ENCODE measurements around the gene OTOP1. TPM values are rescaled to one million over a fixed set of nuclear protein-coding genes. Genes with fewer than 3 reads are reported as not detected.
"Not testable (repeated sequence)": the region's sequence is repeated elsewhere in the genome, so short reads cannot be mapped to it uniquely, and the experiment has no call there.

The OTOP1 gene, protein sequence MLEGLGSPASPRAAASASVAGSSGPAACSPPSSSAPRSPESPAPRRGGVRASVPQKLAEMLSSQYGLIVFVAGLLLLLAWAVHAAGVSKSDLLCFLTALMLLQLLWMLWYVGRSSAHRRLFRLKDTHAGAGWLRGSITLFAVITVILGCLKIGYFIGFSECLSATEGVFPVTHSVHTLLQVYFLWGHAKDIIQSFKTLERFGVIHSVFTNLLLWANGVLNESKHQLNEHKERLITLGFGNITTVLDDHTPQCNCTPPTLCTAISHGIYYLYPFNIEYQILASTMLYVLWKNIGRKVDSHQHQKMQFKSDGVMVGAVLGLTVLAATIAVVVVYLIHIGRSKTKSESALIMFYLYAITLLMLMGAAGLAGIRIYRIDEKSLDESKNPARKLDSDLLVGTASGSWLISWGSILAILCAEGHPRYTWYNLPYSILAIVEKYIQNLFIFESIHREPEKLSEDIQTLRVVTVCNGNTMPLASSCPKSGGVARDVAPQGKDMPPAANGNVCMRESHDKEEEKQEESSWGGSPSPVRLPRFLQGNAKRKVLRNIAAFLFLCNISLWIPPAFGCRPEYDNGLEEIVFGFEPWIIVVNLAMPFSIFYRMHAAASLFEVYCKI
- not detected in 2 replicates for total RNA-seq

DNA sequence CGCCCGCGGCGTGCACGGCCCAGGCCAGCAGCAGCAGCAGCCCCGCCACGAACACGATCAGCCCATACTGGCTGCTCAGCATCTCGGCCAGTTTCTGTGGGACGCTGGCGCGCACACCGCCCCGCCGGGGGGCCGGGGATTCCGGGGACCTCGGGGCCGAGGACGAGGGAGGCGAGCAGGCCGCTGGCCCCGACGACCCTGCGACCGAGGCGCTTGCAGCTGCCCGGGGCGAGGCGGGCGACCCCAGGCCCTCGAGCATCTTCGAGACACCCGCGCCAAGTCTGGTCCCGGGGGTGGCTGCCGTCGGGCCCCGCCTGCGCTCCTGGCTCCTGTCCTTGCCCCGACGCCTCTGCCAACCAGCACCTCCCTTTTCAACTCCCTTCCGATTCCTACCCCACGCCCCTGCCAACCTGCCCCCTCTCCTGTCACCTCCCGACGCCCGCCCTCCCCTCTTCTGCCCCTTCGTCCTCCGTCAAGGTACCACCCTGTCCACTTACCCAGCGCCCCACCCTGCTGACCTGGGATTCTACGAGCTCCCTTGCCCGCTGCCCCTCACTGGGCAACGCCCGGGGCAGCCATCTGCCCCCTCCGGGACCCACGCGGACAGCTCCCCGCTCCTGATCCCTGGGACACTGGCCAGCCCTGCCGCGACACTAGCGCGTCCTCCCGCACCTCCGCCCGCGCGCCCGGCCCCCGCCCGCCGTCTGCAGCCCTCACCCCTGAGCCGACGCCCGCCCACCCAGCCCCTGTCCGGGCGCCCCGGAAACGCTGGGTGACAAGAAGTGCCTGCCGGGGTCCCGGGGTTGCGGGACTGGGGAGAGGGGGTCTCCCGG lies at the start of gene OTOP1:
TSS of gene OTOP1 (minus strand) at position 324 of the 833 bp plus-strand sequence. CDS start at position 259, 65 bp downstream.
- DNase-seq (ENCODE audit: low read depth in 2 of 2) = no peak

DNA sequence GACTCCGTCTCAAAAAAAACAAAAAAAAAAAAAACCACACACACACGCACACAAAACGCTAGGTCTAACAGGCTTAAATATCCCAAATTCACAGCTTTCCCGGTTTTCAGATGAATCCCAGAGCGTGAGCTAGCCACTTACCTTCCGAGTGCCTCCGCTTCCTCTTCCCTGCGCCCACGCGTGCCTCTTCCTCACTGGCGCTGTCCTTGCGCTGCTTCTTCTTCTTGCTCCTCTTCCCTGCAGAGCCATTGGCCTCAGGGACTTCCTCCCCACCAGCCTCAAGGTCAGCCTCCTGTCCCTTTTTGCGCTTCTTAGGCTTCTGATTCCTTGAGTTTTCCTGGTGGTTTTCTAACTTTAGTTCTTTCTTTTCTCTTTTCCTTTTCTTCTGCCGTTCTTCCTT lies 47.5 kb upstream of the OTOP1 start:
- no peak for DNase-seq (ENCODE audit: low read depth in 2 of 2)

DNA sequence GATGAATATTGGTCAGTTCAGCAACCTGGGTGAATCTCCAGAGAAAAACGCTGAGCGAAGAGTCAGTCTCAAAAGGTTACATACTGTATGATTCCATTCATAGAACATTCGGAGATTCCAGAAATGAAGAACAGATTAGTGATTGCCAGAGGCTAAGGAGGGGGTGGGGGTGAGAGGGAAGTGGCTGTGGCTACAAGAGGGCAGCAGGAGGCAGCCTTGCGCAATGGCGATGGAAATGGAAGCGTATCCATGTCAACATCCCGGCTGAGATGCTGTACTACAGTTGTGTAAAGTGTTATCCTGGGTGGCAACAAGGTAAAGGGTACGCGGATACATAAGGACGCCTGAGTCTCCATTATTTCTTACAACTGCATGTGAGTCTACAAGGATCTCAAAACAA lies 45.2 kb upstream of the OTOP1 start:
- no peak for DNase-seq (ENCODE audit: low read depth in 2 of 2)

DNA sequence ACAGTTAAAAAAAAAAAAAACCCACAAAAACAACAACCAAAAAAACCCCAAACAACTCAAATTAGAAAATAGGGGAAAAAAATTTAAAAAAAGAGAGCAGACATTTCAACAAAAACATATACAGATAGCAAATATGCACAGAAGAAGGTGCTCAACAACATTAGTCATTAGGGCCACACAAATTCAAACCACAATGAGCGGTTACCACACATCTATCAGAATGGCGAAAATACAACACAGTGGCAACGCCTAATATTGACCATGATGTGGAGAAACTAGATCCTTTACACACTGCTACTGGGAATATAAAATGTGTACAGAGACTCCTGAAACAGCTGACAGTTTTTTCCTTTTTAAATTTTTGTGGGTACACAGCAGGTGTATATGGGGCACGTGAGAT lies 43.8 kb upstream of the OTOP1 start:
- peak in 1 of 2 donors; percentile 12 for DNase-seq (ENCODE audit: low read depth in 2 of 2)

DNA sequence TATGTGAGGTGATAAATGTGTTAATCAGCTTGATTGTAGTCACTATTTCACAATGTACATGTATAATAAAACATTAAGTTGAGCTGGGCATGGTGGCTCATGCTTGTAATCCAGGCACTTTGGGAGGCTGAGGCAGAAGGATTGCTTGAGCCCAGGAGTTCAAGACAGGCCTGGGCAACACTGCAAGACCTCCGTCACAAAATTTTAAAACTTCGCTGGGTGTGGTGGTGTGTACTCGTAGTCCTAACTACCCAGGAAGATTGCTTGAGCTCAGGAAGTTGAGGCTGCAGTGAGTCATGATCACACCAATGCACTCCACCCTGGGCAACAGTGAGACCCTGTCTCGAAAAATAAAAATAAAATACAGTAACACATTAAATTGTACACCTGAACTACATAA lies 43.1 kb upstream of the OTOP1 start:
- DNase-seq (ENCODE audit: low read depth in 2 of 2) = peak; percentile 55 to 87

DNA sequence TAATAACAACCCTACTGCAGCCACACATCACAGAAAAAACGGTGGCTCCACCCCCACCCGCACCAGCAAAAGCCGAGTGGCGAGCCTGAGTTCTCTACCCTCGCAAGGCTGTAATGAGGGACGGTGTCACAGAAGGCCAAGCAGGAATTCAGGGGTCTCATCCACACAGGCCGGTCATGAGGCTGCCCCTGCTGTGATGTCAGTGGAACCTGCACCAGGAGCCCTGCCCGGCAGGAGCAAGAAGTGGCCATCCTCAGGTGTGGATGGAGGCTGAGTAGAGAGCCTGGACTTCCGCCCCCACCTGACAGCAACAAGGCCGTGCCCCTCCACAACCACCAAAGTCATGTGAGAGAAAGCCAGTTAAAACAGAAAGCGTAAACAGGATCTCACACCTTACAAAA lies 42.6 kb upstream of the OTOP1 start:
- peak in 1 of 2 donors; percentile 31 for DNase-seq (ENCODE audit: low read depth in 2 of 2)

DNA sequence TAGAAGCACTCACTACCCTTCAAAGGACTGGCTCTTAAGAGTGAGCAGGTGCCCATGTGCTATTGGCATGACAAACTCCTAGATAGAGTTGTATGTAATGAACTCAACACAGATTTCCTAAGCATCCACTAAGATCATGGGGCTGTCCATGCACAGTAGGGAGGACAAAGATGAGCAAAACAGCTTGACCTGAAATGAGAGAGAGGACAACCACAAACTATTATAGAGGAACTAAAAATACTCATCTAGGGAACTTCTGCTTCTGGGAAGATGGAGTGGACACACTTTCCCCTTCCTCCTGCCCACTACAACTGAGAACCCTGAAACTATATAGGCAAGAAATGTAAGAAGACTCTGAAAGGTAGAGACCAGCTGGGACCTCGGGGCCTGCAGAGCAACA lies 42.0 kb upstream of the OTOP1 start:
- DNase-seq (ENCODE audit: low read depth in 2 of 2) = no peak

DNA sequence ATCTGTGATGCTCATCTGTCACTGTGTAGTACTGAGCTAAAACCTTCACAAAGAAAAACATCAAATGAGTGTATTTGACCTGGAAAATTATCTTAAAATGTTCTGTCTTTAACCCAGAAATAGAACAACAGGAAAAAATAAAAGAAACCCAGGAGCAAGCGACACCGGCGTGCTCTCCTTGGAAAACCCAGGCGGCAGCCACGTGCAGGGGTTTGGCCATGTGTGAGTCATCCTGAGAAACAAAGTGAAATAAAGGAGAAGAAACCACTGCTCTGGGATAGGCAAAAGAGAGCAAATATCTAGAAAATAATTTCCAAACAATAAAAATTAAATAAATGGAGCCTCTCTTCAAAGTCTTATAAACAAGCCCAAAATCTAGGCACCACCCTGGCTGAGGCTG lies 41.3 kb upstream of the OTOP1 start:
- peak in 1 of 2 donors; percentile 76 for DNase-seq (ENCODE audit: low read depth in 2 of 2)

DNA sequence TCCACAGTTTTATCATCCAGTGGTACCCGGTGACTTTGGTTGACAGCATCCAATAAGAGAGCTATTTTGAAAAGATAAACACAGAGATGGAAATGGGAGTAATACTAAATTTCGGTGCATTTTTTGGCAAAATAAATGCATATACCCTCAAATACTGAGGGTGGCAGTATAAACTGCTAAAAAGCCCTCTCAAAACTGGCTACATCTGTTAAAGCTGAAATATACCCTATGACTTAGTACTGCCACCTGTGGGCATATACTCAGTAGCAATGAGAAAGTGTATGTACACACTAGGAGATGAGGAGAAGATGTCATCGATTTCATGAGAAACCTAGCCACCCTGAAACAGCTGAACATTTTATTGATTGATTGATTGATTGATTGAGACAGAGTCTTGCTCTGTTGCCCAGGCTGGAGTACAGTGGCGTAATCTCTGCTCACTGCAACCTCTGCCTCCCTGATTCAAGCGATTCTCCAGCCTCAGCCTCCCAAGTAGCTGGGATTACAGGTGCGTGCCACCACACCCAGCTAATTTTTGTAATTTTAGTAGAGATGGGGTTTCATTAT lies 33.5 kb upstream of the OTOP1 start:
- peak; percentile 71 to 81 for DNase-seq (ENCODE audit: low read depth in 2 of 2)

DNA sequence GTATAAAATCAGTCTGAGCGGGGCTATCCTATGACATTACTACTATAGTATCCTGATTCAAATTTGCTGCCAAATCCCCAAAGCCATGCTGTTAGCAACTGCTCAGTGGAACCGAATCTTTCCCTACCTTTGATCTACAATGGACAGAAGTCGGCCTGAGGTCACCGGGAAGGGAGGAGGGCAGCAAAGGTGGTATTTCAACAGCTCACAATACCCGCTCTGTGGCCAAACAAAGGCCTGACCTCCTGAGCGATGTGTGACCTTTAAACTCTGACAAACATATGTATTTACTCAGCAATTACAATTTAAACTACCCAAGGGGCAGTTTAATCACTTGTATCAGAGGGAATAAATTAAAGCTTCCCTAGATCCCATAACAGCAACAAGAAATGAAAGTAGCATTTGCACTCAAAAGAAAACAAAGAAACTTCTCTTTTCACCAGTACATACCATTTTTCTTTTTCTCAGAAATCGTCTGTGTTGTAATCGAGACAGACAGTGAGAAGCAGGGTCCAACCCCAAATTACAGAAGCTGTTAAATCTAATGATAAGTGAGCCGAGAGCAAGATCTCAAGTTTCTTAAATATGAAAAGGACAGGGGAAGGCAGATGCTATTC lies 32.9 kb upstream of the OTOP1 start:
- no peak for DNase-seq (ENCODE audit: low read depth in 2 of 2)

DNA sequence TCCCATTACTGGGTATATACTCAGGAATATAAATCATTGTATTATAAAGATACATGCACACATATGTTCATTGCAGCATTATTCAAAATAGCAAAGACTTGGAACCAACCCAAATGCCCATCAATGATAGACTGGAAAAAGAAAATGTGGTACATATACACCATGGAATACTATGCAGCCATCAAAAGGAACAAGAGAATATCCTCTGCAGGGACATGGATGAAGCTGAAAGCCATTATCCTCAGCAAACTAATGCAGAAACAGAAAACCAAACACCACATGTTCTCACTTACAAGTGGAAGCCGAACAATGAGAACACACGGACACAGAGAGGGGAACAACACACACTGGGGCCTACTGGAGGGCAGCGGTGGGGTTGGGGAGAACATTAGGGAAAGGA lies 31.0 kb upstream of the OTOP1 start:
- not testable (repeated sequence) for DNase-seq (ENCODE audit: low read depth in 2 of 2)

DNA sequence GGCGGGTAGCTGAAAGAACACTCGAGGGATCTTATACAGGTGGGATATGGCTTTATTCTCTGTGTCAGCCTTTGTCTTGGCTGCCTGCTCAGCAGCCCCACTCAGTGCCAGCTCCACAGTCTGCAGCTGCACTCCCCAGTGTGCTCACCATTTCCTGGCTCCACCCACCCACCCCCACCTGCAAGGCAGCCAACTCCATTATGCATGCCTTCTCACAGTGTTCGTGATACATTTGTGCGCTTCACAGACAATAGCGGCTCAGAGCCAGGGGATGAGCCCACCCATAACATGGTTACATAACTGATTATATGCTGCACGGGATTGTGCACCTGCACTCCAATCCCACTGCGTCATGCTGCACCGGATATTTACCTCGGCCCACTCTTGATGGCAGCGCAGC lies 30.1 kb upstream of the OTOP1 start:
- peak; percentile 72 to 88 for DNase-seq (ENCODE audit: low read depth in 2 of 2)

DNA sequence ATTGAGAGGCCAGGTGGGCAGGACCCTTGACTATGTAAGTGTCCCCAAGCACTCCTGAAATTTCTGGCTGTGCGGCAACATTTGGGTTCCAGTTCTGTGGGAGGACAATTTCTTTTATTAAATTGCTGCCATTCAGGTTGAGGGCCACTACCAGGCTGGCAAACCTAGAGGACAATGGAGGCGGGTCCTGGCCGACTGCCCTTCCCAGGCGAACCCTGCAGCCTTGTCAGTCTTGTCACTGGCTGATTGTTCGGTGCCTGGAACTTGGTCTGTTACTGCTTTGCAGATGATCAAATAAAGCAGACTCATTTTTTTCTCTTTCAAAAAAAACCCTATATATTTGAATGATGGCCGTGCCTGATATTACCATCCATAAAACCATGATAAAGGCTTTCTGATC lies 27.9 kb upstream of the OTOP1 start:
- DNase-seq (ENCODE audit: low read depth in 2 of 2) = no peak

DNA sequence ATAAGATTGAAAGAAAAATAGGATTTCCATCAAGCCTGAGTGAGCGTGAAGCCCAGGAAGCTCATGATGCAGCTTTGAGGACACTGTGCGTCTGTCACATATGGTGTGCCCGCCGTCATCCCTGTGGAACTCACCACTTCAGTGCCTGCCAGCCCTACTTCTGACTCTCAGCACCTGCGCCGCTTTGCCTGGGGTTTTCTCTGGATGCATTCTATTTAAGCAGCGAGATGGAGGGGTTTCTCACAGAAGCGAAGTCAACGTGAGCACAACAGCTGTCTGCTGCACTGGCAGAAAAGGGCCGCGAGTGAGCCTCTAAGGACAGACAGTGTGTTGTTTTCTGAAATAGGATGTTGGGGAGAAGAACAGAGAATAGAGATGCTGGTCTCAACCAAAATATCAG lies 27.5 kb upstream of the OTOP1 start:
- no peak for DNase-seq (ENCODE audit: low read depth in 2 of 2)

DNA sequence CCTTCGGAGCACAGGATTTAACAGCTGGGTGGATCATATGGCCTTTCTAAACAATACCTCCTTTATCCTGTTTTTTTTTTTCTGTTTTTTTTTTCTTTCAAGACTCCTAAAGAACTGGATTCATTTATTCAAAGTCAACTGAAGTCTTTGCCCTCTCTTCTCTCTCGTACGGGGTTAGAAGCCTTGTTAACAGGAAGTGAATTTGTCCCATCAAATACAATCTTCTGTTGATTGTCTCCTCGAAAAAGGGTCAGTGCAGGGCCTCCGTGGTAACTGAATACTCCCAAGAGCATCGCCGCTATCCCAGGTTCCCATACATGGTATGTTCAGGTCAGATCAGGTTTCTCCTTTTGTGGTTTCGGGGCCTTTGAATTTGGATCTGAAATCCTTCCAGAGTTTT lies 23.1 kb upstream of the OTOP1 start:
- DNase-seq (ENCODE audit: low read depth in 2 of 2) = no peak

DNA sequence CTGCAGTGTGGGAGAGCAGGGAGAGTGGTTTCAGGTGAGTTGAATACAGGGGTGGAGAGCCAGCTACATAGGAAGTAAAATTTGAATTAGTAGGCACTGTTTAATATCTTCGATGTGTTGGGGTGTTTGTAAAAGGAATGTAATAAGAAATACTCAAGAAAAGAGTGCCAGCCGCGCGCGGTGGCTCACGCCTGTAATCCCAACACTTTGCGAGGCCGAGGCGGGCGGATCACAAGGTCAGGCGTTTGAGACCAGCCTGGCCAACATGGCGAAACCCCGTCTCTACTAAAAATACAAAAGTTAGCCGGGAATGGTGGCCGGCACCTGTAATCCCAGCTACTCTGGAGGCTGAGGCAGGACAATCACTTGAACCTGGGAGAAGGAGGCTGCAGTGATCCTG lies 22.6 kb upstream of the OTOP1 start:
- DNase-seq (ENCODE audit: low read depth in 2 of 2) = not testable (repeated sequence)

DNA sequence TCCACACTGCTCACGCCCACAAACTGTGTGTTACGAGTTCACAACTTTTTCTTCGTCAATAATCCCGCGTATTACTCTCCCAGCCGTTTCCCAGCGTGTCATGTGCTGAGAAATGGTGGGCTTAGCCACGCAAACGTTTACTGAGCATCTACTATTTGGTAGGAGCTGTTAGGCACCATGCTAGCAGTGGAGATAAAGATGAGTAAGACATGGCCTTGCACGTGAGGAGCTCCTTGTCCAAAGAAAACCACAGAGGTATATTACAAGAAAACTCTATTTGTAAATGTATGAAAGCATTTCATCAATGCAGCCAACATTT lies 22.1 kb upstream of the OTOP1 start:
- no peak for DNase-seq (ENCODE audit: low read depth in 2 of 2)

DNA sequence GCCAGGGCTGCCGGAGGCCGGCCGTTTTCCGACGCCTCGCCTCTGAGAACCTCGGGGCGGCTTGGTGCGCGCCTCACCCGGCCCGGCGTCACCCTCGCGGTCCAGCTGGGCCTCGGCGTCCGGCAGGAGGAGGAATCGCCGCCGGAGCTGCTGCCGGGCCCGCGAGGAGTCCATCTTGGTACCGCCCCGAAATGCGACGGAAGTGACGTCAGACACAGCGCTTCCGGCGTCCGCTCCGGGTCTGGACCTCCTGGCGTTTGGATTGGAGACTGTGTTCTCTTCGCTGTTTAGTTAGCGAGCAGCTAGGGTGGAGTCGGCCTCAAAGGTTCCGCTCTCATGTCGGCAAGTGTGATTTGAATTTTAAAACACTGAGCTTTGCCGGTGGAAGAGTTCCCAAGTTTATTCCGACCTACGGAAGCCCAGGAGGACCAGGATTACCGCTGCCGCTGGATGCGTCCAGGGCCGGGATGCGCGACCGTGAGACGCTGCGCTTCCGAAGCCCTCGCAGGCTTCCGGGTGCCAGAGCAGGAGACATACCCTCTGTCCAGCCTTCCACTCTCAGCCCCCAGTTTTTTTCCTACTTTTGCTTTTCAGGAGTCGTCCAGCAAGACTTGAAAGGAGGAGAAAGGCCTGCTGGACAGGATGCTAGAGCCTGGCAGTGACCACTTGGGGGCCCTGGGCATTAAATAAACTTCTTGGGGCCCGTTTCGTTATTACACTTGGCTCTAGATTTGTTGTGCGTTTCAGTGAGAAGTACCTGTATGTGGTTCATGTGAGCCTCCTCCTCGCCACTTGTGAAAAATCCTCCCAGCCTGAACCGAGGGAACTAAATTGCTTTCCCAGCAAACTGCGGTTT lies 21.5 kb upstream of the OTOP1 start, which contains the start of gene TMEM128:
TSS of gene TMEM128 (minus strand) at position 195 of the 856 bp plus-strand sequence. CDS start at position 174, 21 bp downstream.
- DNase-seq (ENCODE audit: low read depth in 2 of 2) = peak; percentile 86 to 94

DNA sequence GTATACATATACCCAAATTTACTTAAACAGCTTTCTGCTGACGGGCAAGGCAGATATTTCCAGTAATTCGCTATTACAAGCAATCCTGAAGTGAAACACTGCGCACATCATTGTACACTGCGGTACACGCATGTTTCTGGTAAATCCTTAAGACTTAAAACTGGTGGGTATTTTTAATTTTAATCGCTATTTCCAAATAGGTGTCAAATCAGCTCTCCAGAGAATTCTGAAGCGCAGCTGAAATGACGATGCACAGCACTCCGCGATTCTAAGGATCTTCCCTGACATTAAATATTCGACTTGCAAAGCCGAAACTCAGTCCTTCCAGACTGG lies 20.9 kb upstream of the OTOP1 start:
- no peak for DNase-seq (ENCODE audit: low read depth in 2 of 2)

DNA sequence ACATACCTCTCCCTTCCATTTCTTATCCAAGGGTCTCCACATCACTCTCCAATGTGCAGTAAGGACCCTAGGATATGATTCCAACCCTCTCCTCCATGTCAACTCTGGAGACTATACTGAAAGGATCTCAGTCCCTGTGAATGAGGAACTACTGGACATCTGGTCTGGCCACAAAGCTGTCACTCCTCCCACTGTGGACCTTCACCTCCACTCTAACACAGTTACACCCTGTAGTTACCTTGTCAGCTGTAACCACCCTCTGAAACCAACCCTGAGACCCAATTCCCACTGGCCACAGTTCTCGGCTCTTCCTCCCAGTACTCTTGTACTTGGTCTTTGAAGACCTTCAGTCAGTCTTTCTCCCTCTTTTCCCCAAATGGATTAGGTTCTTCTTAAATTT lies 18.4 kb upstream of the OTOP1 start:
- no peak for DNase-seq (ENCODE audit: low read depth in 2 of 2)

DNA sequence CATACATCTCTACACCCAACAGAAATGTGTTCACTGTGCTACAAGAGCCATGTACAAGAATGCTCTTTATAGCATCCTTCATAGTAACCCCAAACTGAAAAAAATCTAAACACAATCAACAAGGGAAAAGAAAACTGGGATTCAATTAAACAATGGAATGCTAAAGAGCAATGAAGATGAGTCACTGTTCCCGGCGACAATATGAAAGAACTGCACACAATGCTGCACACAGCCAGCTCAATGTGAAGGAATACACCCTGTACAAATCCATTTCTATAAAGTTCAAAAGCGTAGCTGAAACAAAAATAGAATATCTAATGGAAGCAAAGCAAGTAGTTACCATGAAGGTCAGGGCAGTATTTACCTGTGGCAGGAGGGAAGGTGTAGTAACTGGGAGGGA lies 12.8 kb upstream of the OTOP1 start:
- peak in 1 of 2 donors; percentile 52 for DNase-seq (ENCODE audit: low read depth in 2 of 2)

Data from dermis microvascular lymphatic vessel endothelial cell (primary cell).